D721Med (cell line): ENCODE results near the gene CELA2B.
"Not testable (repeated sequence)": the region's sequence is repeated elsewhere in the genome, so short reads cannot be mapped to it uniquely, and the experiment has no call there.

ENCODE experiments used
- DNase-seq: peaks from one replicate; pipeline ENCODE4 v3.0.0; 2011; ENCODE audit warnings: low spot score; ENCODE audit not compliant: insufficient read length
- FAIRE-seq: peaks from 2 replicates; lab custom pipeline; 2011; peaks lifted over from hg19 to GRCh38; lab: Jason Lieb, UNC
- TF ChIP-seq, protein P1 (sequence below): IDR thresholded peaks from 2 replicates; pipeline ENCODE4 v1.5.1; 2012; ENCODE audit warnings: mild to moderate bottlenecking, control low read depth; ENCODE audit not compliant: insufficient read depth; ENCODE audit errors: missing control alignments

Gene CELA2B

GRCh38 chr1:15465674-15466073 lies 10.2 kb upstream of the CELA2B start:
- DNase-seq (no peak), FAIRE-seq (no peak)
- TF ChIP-seq, protein P1, sequence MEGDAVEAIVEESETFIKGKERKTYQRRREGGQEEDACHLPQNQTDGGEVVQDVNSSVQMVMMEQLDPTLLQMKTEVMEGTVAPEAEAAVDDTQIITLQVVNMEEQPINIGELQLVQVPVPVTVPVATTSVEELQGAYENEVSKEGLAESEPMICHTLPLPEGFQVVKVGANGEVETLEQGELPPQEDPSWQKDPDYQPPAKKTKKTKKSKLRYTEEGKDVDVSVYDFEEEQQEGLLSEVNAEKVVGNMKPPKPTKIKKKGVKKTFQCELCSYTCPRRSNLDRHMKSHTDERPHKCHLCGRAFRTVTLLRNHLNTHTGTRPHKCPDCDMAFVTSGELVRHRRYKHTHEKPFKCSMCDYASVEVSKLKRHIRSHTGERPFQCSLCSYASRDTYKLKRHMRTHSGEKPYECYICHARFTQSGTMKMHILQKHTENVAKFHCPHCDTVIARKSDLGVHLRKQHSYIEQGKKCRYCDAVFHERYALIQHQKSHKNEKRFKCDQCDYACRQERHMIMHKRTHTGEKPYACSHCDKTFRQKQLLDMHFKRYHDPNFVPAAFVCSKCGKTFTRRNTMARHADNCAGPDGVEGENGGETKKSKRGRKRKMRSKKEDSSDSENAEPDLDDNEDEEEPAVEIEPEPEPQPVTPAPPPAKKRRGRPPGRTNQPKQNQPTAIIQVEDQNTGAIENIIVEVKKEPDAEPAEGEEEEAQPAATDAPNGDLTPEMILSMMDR = no peak

DNA sequence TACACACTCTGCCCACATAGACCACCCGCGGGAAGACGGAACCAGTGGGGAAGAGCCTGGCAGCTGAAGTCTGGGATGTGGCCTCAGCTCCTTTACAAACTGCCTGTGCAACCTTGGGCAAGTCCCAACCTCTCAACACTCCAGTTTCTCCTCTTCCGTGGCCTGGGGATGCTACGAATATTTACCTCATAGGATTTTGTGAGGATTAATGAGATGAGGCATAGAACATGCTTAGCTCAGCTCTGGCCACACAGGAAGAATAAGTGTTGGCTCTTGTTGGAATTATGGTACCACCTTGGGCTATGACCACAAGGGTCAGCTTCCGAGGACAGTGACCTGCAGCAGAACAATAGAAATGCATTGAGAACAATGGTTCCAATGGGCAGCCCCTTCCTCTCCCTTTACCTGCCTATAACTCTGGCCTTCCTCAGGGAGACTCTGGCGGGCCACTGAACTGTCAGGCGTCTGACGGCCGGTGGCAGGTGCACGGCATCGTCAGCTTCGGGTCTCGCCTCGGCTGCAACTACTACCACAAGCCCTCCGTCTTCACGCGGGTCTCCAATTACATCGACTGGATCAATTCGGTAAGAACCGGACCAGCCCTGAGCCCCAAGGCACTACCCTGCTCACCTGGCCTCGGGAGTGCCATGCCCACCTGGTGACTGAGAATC lies 8.8 kb upstream of the CELA2B start:
- FAIRE-seq, DNase-seq: not testable (repeated sequence)

DNA sequence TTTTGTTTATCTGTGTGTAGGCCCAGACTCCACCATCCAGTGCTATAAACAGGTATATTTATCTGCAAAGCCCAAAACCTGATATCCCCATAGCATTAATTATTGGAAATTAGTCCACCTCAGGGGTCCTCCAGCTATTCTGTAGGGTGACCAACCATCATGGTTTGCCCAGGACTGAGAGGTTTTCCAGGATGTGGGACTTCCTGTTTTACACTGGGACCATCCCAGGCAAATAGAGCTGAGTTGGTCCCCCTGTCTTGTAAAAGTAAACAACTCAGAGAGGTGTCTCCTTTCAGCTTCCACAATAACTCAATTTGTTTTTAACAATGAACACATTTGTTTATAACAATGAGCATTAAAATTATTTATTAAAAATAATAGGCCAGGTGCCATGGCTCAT lies 7.8 kb upstream of the CELA2B start:
- TF ChIP-seq, protein P1 = no peak
- FAIRE-seq = no peak

DNA sequence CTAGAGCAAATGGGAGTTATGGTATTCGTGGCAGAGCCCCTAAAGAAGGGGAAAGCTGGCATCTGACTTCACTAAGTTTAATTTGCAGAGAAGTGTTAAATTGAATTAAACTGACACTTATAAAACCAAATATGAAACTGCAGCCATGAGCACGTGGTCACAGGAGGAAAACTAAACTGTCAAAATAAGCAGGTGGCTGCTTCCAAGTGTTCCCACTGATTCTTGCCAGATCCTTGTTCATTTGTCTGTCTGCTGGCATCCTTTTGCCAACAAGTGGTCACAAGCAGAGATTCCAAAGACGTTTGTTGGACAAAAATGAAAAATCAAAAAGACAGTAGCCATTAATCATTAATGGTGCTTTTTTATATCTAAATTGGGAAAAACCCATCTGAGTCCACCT lies 6.5 kb upstream of the CELA2B start:
- TF ChIP-seq, protein P1 = no peak
- DNase-seq (no peak), FAIRE-seq (no peak)

More for the DNA sequence above, 7.8 kb upstream of the CELA2B start:
- DNase-seq = no peak

DNA sequence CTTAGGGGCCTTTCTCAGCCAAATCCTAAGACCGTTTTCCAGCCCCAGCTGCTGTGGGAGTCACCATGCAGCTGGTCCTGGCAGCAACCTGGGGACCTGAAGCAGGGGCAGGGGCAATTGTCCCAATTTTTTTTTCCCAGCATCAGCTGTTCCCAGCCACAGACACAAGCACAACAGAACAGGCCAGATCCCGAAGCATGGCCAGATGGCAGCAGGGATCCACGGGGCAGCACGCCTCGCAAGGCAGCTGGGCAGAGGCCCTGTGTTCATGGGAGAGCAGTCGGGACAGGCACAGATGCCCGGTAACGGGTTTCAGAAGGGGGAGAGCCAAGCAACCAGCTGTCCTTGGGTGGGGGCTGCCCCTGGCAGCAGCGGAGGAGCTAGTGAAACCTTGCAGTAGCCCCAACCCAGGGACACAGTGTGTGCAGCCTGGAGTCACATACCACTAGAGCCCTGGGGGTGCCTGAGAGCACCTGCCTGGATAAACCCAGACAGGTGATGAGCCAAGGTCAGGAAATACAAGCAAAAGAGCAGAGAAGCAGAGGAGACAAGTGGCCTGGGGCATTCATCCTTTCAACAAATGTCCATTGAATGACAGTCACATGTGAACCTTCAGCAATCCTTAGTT lies 6.0 kb upstream of the CELA2B start:
- DNase-seq, FAIRE-seq: not testable (repeated sequence)

DNA sequence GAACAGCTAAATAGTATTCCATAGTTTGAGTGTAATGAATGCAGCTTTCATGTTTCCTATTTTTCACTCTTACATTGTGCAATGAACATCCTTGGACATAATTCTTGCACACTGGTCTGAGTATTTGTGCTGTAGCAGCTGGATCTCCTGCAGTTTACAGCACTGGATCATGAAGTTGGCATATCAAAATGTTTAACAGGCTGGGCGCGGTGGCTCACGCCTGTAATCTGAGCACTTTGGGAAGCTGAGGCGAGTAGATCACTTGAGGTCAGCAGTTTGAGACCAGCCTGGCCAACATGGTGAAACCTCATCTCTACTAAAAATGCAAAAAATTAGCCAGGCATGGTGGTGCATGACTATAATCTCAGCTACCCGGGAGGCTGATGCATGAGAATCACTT lies 4.8 kb upstream of the CELA2B start:
- DNase-seq, FAIRE-seq: not testable (repeated sequence)

GRCh38 chr1:15471723-15472122 lies 4.2 kb upstream of the CELA2B start:
- not testable (repeated sequence) for FAIRE-seq, DNase-seq

DNA sequence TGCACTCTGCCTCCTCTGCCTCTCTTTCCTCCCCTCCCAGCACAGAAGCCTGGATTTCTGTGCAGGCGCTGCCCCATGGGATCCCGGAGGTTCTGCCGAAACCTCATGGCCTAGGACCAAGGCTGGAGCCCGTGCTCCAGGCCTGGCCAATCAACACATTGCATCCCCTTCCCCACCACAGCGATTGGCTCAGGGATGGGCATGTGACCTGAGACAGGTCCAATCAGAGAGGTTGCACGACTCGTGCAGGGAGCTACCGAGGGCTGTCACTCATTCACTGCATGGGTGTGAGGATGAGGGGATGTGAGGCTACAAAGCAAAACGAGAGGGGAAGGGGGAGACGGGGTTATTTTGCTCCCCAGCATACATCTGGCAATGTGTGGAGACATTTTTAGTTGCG lies 3.3 kb upstream of the CELA2B start:
- TF ChIP-seq, protein P1 = no peak
- DNase-seq (no peak), FAIRE-seq (no peak)

DNA sequence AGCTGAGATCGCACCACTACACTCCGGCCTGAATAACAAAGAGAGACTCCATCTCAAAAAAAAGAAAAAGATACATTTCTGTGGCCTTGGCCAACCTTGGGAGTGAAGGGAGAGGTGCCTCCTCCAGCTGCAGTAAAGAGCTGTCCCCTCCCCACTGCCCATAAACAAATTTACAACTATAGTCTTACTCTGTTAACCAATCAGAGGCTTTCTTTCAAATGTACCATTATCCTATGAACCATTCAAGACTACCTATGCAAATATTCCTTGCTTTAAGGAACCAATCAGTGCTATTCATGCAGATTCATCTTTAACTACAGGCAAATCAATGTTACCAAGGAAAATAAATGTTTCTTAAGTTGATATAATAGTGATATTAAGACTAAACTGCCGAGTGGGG lies 1.0 kb downstream of the CELA2B start:
- FAIRE-seq (no peak), DNase-seq (no peak)
- TF ChIP-seq, protein P1 = no peak
